Activated CD8-positive, alpha-beta T cell treated with anti-CD3 and anti-CD28 coated beads, Interleukin-2, amount 10 ng/mL, durations not matched to agents 7 days and 5 days (primary cell): Measurements from ENCODE around the gene FUT6. TPM values are rescaled to one million over a fixed set of nuclear protein-coding genes. Genes with fewer than 3 reads are reported as not detected.
"Not testable (repeated sequence)": the region's sequence is repeated elsewhere in the genome, so short reads cannot be mapped to it uniquely, and the experiment has no call there.

Experiments
- ATAC-seq: fragments of 150-1000 bp; cut with Tn5 transposase; one replicate; pipeline ENCODE4 v1.10.0; 2021; ENCODE audit warnings: moderate library complexity
- CTCF ChIA-PET: fragments of 350-600 bp; sonication (Branson Sonifier 250); formaldehyde crosslinking; loops from one replicate; lab custom pipeline; 2021; ENCODE audit warnings: antibody characterized with exemption; lab: Charles Lee
- POLR2A ChIA-PET: fragments of 350-600 bp; sonication (Branson Sonifier 250); formaldehyde crosslinking; loops from one replicate; lab custom pipeline; 2021; ENCODE audit warnings: antibody characterized with exemption; lab: Charles Lee
- DNase-seq: peaks from one replicate; pipeline ENCODE4 v3.0.0-alpha.2; 2020
- H3K27ac Mint-ChIP-seq: one replicate; pipeline ENCODE4 v1.8.0; 2021; ENCODE audit warnings: mild to moderate bottlenecking, mixed read lengths
- H3K27me3 Mint-ChIP-seq: one replicate; pipeline ENCODE4 v1.8.0; 2021; ENCODE audit warnings: low read depth, mixed read lengths
- H3K36me3 Mint-ChIP-seq: one replicate; pipeline ENCODE4 v1.8.0; 2021; ENCODE audit warnings: low read depth, mixed read lengths
- H3K4me1 Mint-ChIP-seq: one replicate; pipeline ENCODE4 v1.8.0; 2021; ENCODE audit warnings: low read depth, mixed read lengths
- H3K4me3 Mint-ChIP-seq: one replicate; pipeline ENCODE4 v1.8.0; 2021; ENCODE audit warnings: mild to moderate bottlenecking, mixed read lengths
- H3K9me3 Mint-ChIP-seq: one replicate; pipeline ENCODE4 v1.8.0; 2022; ENCODE audit warnings: mixed read lengths; ENCODE audit not compliant: insufficient read depth
- total RNA-seq, 2 experiments: library from RNA; stranded (reverse); gene quantifications; one replicate each; pipeline ENCODE4 v1.2.3, GENCODE V29; 2021

FUT6 gene
- total RNA-seq, 2 experiments from 2014 or later: 0.16 to 0.18 TPM

- DNase-seq (no peak), ATAC-seq (no peak)
- no peaks in the 10 kb centered on the region for H3K27me3 Mint-ChIP-seq
- no peaks in the 10 kb centered on the region for H3K36me3 Mint-ChIP-seq
- H3K4me1 Mint-ChIP-seq: peaks cover 3% of the 10 kb centered on the region
- CTCF ChIA-PET: no interaction called here
- POLR2A ChIA-PET: no interaction called here
- no peak overlapping the region for H3K27ac Mint-ChIP-seq
- no peaks in the 10 kb centered on the region for H3K9me3 Mint-ChIP-seq
- H3K4me3 Mint-ChIP-seq: no peak overlapping the region
Observed at GRCh38 chr19:5873617-5874199, 34.2 kb upstream of the FUT6 start.

- Mint-ChIP-seq H3K4me1 (peaks cover 3% of the 10 kb centered on the region), H3K4me3 (no peak overlapping the region), H3K27ac (no peak overlapping the region), H3K36me3 (no peaks in the 10 kb centered on the region), H3K27me3 (no peaks in the 10 kb centered on the region), H3K9me3 (no peaks in the 10 kb centered on the region)
- ChIA-PET POLR2A (no interaction called here), CTCF (no interaction called here)
- ATAC-seq: no peak
- DNase-seq: no peak
Observed at GRCh38 chr19:5870986-5871394, 31.5 kb upstream of the FUT6 start.

- no peaks in the 10 kb centered on the region for H3K9me3 Mint-ChIP-seq
- no peaks in the 10 kb centered on the region for H3K4me1 Mint-ChIP-seq
- ATAC-seq (no peak), DNase-seq (no peak)
- H3K36me3 Mint-ChIP-seq: no peaks in the 10 kb centered on the region
- no peak overlapping the region for H3K27ac Mint-ChIP-seq
- no peaks in the 10 kb centered on the region for H3K27me3 Mint-ChIP-seq
- no peak overlapping the region for H3K4me3 Mint-ChIP-seq
- CTCF ChIA-PET: no interaction called here
- POLR2A ChIA-PET: no interaction called here
Observed at GRCh38 chr19:5867201-5868136, 28.0 kb upstream of the FUT6 start.

GRCh38 chr19:5865772-5866171 lies 26.3 kb upstream of the FUT6 start:
- Mint-ChIP-seq H3K4me1 (no peaks in the 10 kb centered on the region), H3K4me3 (no peak overlapping the region), H3K9me3 (no peaks in the 10 kb centered on the region), H3K36me3 (no peaks in the 10 kb centered on the region), H3K27ac (no peak overlapping the region), H3K27me3 (no peaks in the 10 kb centered on the region)
- POLR2A ChIA-PET: no interaction called here
- DNase-seq (no peak), ATAC-seq (no peak)
- CTCF ChIA-PET: no interaction called here

GRCh38 chr19:5864725-5865486 lies 25.4 kb upstream of the FUT6 start:
- Mint-ChIP-seq H3K36me3 (no peaks in the 10 kb centered on the region), H3K4me1 (no peaks in the 10 kb centered on the region), H3K9me3 (no peaks in the 10 kb centered on the region), H3K27me3 (no peaks in the 10 kb centered on the region), H3K27ac (no peak overlapping the region), H3K4me3 (no peak overlapping the region)
- CTCF ChIA-PET: no interaction called here
- ATAC-seq (no peak), DNase-seq (no peak)
- POLR2A ChIA-PET: interaction anchor here (0.6 kb wide), 1 partner anchor 1243 kb away, joined by 4 read pairs; no protein-coding TSS in a partner anchor

- CTCF ChIA-PET: no interaction called here
- Mint-ChIP-seq H3K36me3 (no peaks in the 10 kb centered on the region), H3K27ac (no peak overlapping the region), H3K4me1 (no peaks in the 10 kb centered on the region), H3K9me3 (no peaks in the 10 kb centered on the region), H3K4me3 (no peak overlapping the region), H3K27me3 (no peaks in the 10 kb centered on the region)
- no peak for DNase-seq
- no peak for ATAC-seq
- POLR2A ChIA-PET: interaction anchor here (0.6 kb wide), 1 partner anchor 1242 kb away, joined by 4 read pairs; no protein-coding TSS in a partner anchor
Observed at GRCh38 chr19:5864013-5864720, 24.7 kb upstream of the FUT6 start.

GRCh38 chr19:5863030-5863665 lies 23.6 kb upstream of the FUT6 start:
- CTCF ChIA-PET: no interaction called here
- POLR2A ChIA-PET: no interaction called here

GRCh38 chr19:5857203-5858081 lies 17.9 kb upstream of the FUT6 start:
- H3K27ac Mint-ChIP-seq: no peak overlapping the region
- DNase-seq (no peak), ATAC-seq (no peak)
- no peaks in the 10 kb centered on the region for H3K36me3 Mint-ChIP-seq
- H3K4me1 Mint-ChIP-seq: peaks cover 4% of the 10 kb centered on the region
- CTCF ChIA-PET: no interaction called here
- H3K4me3 Mint-ChIP-seq: no peak overlapping the region
- no peaks in the 10 kb centered on the region for H3K9me3 Mint-ChIP-seq
- no peaks in the 10 kb centered on the region for H3K27me3 Mint-ChIP-seq
- POLR2A ChIA-PET: no interaction called here

More at GRCh38 chr19:5863030-5863665, 23.6 kb upstream of the FUT6 start:
- Mint-ChIP-seq H3K27ac (no peak overlapping the region), H3K27me3 (no peaks in the 10 kb centered on the region), H3K9me3 (no peaks in the 10 kb centered on the region), H3K4me3 (no peak overlapping the region), H3K4me1 (no peaks in the 10 kb centered on the region), H3K36me3 (no peaks in the 10 kb centered on the region)
- DNase-seq (no peak), ATAC-seq (no peak)

- H3K36me3 Mint-ChIP-seq, H3K4me3 Mint-ChIP-seq, H3K27ac Mint-ChIP-seq, POLR2A ChIA-PET, CTCF ChIA-PET, DNase-seq, H3K9me3 Mint-ChIP-seq, H3K27me3 Mint-ChIP-seq, ATAC-seq, H3K4me1 Mint-ChIP-seq: not testable (repeated sequence)
Observed at GRCh38 chr19:5855151-5855550, 15.6 kb upstream of the FUT6 start.

- H3K27ac Mint-ChIP-seq, ATAC-seq, CTCF ChIA-PET, H3K9me3 Mint-ChIP-seq, H3K4me3 Mint-ChIP-seq, POLR2A ChIA-PET, H3K36me3 Mint-ChIP-seq, H3K27me3 Mint-ChIP-seq, DNase-seq, H3K4me1 Mint-ChIP-seq: not testable (repeated sequence)
Observed at GRCh38 chr19:5854121-5854520, 14.6 kb upstream of the FUT6 start.
